ENCODE results near the gene KCNQ2. TPM values are rescaled to one million over a fixed set of nuclear protein-coding genes. Genes with fewer than 3 reads are reported as not detected.

The KCNQ2 gene
- total RNA-seq, 2 donors from 2014 or later, result not detected

GRCh38 chr20:63492982-63493381, 20.5 kb upstream of the KCNQ2 start:
- Histone ChIP-seq H3K27me3 (peaks cover 0 to 3% of the 10 kb centered on the region in 2 donors), H3K27ac (no peak overlapping the region), H3K4me3 (no peak overlapping the region), H3K4me1 (peaks cover 0 to 33% of the 10 kb centered on the region in 2 donors), H3K36me3 (peaks cover 55% of the 10 kb centered on the region), H3K9me3 (no peaks in the 10 kb centered on the region)
- no peak for TF ChIP-seq CTCF (IDR thresholded peaks at IDR 0.05)
- no peak for DNase-seq (ENCODE audit: low spot score)

- no peak overlapping the region for H3K4me3 ChIP-seq
- peaks cover 58% of the 10 kb centered on the region for H3K36me3 ChIP-seq
- no peak for TF ChIP-seq CTCF (IDR thresholded peaks at IDR 0.05)
- DNase-seq (ENCODE audit: low spot score), result no peak
- peaks cover 0 to 28% of the 10 kb centered on the region in 2 donors for H3K4me1 ChIP-seq
- H3K27me3 ChIP-seq, result peaks cover 0 to 3% of the 10 kb centered on the region in 2 donors
- no peaks in the 10 kb centered on the region for H3K9me3 ChIP-seq
- no peak overlapping the region for H3K27ac ChIP-seq
Measured at GRCh38 chr20:63492518-63492917, 20.1 kb upstream of the KCNQ2 start.

GRCh38 chr20:63491635-63492230, 19.3 kb upstream of the KCNQ2 start:
- H3K36me3 ChIP-seq, result peaks cover 61% of the 10 kb centered on the region
- H3K9me3 ChIP-seq, result no peaks in the 10 kb centered on the region
- H3K4me3 ChIP-seq, result no peak overlapping the region
- peaks cover 0 to 22% of the 10 kb centered on the region in 2 donors for H3K4me1 ChIP-seq
- TF ChIP-seq CTCF (IDR thresholded peaks at IDR 0.05), result no peak
- no peak for DNase-seq (ENCODE audit: low spot score)
- H3K27me3 ChIP-seq, result peaks cover 0 to 3% of the 10 kb centered on the region in 2 donors
- H3K27ac ChIP-seq, result no peak overlapping the region

GRCh38 chr20:63491078-63491477, 18.6 kb upstream of the KCNQ2 start:
- peaks cover 61% of the 10 kb centered on the region for H3K36me3 ChIP-seq
- no peak overlapping the region for H3K27ac ChIP-seq
- H3K9me3 ChIP-seq, result no peaks in the 10 kb centered on the region
- no peak for DNase-seq (ENCODE audit: low spot score)
- peaks cover 0 to 16% of the 10 kb centered on the region in 2 donors for H3K4me1 ChIP-seq
- H3K4me3 ChIP-seq, result no peak overlapping the region
- TF ChIP-seq CTCF (IDR thresholded peaks at IDR 0.05), result no peak
- peaks cover 0 to 3% of the 10 kb centered on the region in 2 donors for H3K27me3 ChIP-seq

- DNase-seq (ENCODE audit: low spot score), result no peak
- H3K27me3 ChIP-seq, result peaks cover 0 to 3% of the 10 kb centered on the region in 2 donors
- TF ChIP-seq CTCF (IDR thresholded peaks at IDR 0.05), result no peak
- H3K36me3 ChIP-seq, result peaks cover 56% of the 10 kb centered on the region
- peaks cover 0 to 9% of the 10 kb centered on the region in 2 donors for H3K4me1 ChIP-seq
- H3K4me3 ChIP-seq, result no peak overlapping the region
- no peaks in the 10 kb centered on the region for H3K9me3 ChIP-seq
- H3K27ac ChIP-seq, result no peak overlapping the region
Measured at GRCh38 chr20:63490416-63490815, 18.0 kb upstream of the KCNQ2 start.

Data from right atrium auricular region (tissue), 2 donors.